ENCODE measurements around the gene HDDC3.

HDDC3 gene

GRCh38 chr15:90938261-90938660, 5.9 kb upstream of the HDDC3 start:
- Histone ChIP-seq H3K9me3 (ENCODE audit: control insufficient read depth, low read length) (no peaks in the 10 kb centered on the region), H3K9ac (ENCODE audit: low read length) (peak overlapping the region; percentile 22), H2BK15ac (ENCODE audit: low read depth, poor library complexity, severe bottlenecking) (no peak overlapping the region), H3K27ac (ENCODE audit: low read length, poor library complexity, severe bottlenecking) (no peak overlapping the region), H3K36me3 (ENCODE audit: control insufficient read depth in 1 of 2, insufficient read depth in 2 of 2, low read depth in 1 of 2, low read length in 2 of 2) (peaks cover 50 to 63% of the 10 kb centered on the region in 2 experiments), H2AK5ac (ENCODE audit: low read length, severe bottlenecking) (no peak overlapping the region), H4K91ac (ENCODE audit: low read length) (no peak overlapping the region), H3K4ac (ENCODE audit: low read depth in 1 of 2, low read length in 2 of 2) (no peak overlapping the region), H3K27me3 (ENCODE audit: control insufficient read depth in 1 of 2, insufficient read depth in 1 of 2, low read length in 2 of 2) (no peaks in the 10 kb centered on the region), H3K4me1 (ENCODE audit: control insufficient read depth, insufficient read depth, low read depth, low read length) (peaks cover 20% of the 10 kb centered on the region), H3K4me2 (ENCODE audit: low read length, poor library complexity, severe bottlenecking) (no peak overlapping the region), H2BK5ac (ENCODE audit: low read depth, low read length, poor library complexity, severe bottlenecking) (no peak overlapping the region), H2AFZ (ENCODE audit: low read depth, low read length) (no peak overlapping the region), H3K79me1 (replicated peaks; ENCODE audit: low read length, poor library complexity, severe bottlenecking) (peaks cover 48% of the 10 kb centered on the region), H2BK120ac (ENCODE audit: low read depth, low read length) (no peak overlapping the region), H3K18ac (ENCODE audit: low read depth in 1 of 2, low read length in 2 of 2) (no peak overlapping the region), H2BK12ac (ENCODE audit: low read length in 2 of 2) (no peak overlapping the region), H3K14ac (ENCODE audit: low read length in 2 of 2) (no peak overlapping the region), H3K23ac (ENCODE audit: low read length in 2 of 2) (no peak overlapping the region), H4K8ac (ENCODE audit: low read length) (no peak overlapping the region), H3K4me3 (ENCODE audit: insufficient read depth in 1 of 2, low read depth in 1 of 2, low read length in 2 of 2) (no peak overlapping the region)
- no peak for DNase-seq
- WGBS, result 93% methylated on average over 5 of the region's 5 CpGs

- H3K23ac ChIP-seq (ENCODE audit: low read length in 2 of 2), result no peak overlapping the region
- 90% methylated on average over 1 of the region's 1 CpG for WGBS
Observed at GRCh38 chr15:90936823-90937222, 4.5 kb upstream of the HDDC3 start.

GRCh38 chr15:90934949-90935751, 2.8 kb upstream of the HDDC3 start, which contains the start of gene UNC45A:
Gene UNC45A, plus strand, starts transcription at chr15:90935285. Its CDS starts 40 bp downstream, at chr15:90935325.
- Histone ChIP-seq H3K4me3 (ENCODE audit: insufficient read depth in 1 of 2, low read depth in 1 of 2, low read length in 2 of 2) (peak within 1 kb of the TSS; percentile 81 to 93), H2AK5ac (ENCODE audit: low read length, severe bottlenecking) (peak within 1 kb of the TSS; percentile 10), H3K18ac (ENCODE audit: low read depth in 1 of 2, low read length in 2 of 2) (peak within 1 kb of the TSS; percentile 61 to 88), H3K36me3 (ENCODE audit: control insufficient read depth in 1 of 2, insufficient read depth in 2 of 2, low read depth in 1 of 2, low read length in 2 of 2) (peaks cover 21 to 34% of the 10 kb centered on the region in 2 experiments), H3K79me1 (replicated peaks; ENCODE audit: low read length, poor library complexity, severe bottlenecking) (peaks cover 33% of the 10 kb centered on the region), H2BK5ac (ENCODE audit: low read depth, low read length, poor library complexity, severe bottlenecking) (peak within 1 kb of the TSS; percentile 15), H2BK120ac (ENCODE audit: low read depth, low read length) (no peak within 1 kb of the TSS), H3K23ac (ENCODE audit: low read length in 2 of 2) (peak within 1 kb of the TSS in 1 of 2 experiments; percentile 57), H3K4me2 (ENCODE audit: low read length, poor library complexity, severe bottlenecking) (peak within 1 kb of the TSS; percentile 99), H2BK12ac (ENCODE audit: low read length in 2 of 2) (peak within 1 kb of the TSS in 1 of 2 experiments; percentile 47), H3K9me3 (ENCODE audit: control insufficient read depth, low read length) (no peaks in the 10 kb centered on the region), H3K4ac (ENCODE audit: low read depth in 1 of 2, low read length in 2 of 2) (peak within 1 kb of the TSS; percentile 56 to 77), H3K14ac (ENCODE audit: low read length in 2 of 2) (peak within 1 kb of the TSS in 1 of 2 experiments; percentile 91), H3K4me1 (ENCODE audit: control insufficient read depth, insufficient read depth, low read depth, low read length) (peaks cover 23% of the 10 kb centered on the region), H3K27me3 (ENCODE audit: control insufficient read depth in 1 of 2, insufficient read depth in 1 of 2, low read length in 2 of 2) (no peaks in the 10 kb centered on the region), H2AFZ (ENCODE audit: low read depth, low read length) (peak within 1 kb of the TSS; percentile 96), H2BK15ac (ENCODE audit: low read depth, poor library complexity, severe bottlenecking) (peak within 1 kb of the TSS; percentile 91), H4K91ac (ENCODE audit: low read length) (peak within 1 kb of the TSS; percentile 71), H4K8ac (ENCODE audit: low read length) (peak within 1 kb of the TSS; percentile 79), H3K9ac (ENCODE audit: low read length) (peak within 1 kb of the TSS; percentile 95), H3K27ac (ENCODE audit: low read length, poor library complexity, severe bottlenecking) (peak within 1 kb of the TSS; percentile 39)
- under 1% methylated on average over 64 of the region's 65 CpGs for WGBS
- DNase-seq, result peak; percentile 89

More at GRCh38 chr15:90936823-90937222, 4.5 kb upstream of the HDDC3 start:
- Histone ChIP-seq H3K4me1 (ENCODE audit: control insufficient read depth, insufficient read depth, low read depth, low read length) (peaks cover 24% of the 10 kb centered on the region), H3K9me3 (ENCODE audit: control insufficient read depth, low read length) (no peaks in the 10 kb centered on the region), H2BK5ac (ENCODE audit: low read depth, low read length, poor library complexity, severe bottlenecking) (no peak overlapping the region), H3K9ac (ENCODE audit: low read length) (peak overlapping the region; percentile 95), H3K79me1 (replicated peaks; ENCODE audit: low read length, poor library complexity, severe bottlenecking) (peaks cover 39% of the 10 kb centered on the region), H3K14ac (ENCODE audit: low read length in 2 of 2) (no peak overlapping the region), H3K27ac (ENCODE audit: low read length, poor library complexity, severe bottlenecking) (no peak overlapping the region), H3K27me3 (ENCODE audit: control insufficient read depth in 1 of 2, insufficient read depth in 1 of 2, low read length in 2 of 2) (no peaks in the 10 kb centered on the region), H2AK5ac (ENCODE audit: low read length, severe bottlenecking) (no peak overlapping the region), H2BK120ac (ENCODE audit: low read depth, low read length) (no peak overlapping the region), H2AFZ (ENCODE audit: low read depth, low read length) (no peak overlapping the region), H3K4ac (ENCODE audit: low read depth in 1 of 2, low read length in 2 of 2) (no peak overlapping the region), H2BK15ac (ENCODE audit: low read depth, poor library complexity, severe bottlenecking) (no peak overlapping the region), H3K18ac (ENCODE audit: low read depth in 1 of 2, low read length in 2 of 2) (no peak overlapping the region), H4K91ac (ENCODE audit: low read length) (no peak overlapping the region), H4K8ac (ENCODE audit: low read length) (no peak overlapping the region), H3K36me3 (ENCODE audit: control insufficient read depth in 1 of 2, insufficient read depth in 2 of 2, low read depth in 1 of 2, low read length in 2 of 2) (peaks cover 35 to 48% of the 10 kb centered on the region in 2 experiments), H3K4me3 (ENCODE audit: insufficient read depth in 1 of 2, low read depth in 1 of 2, low read length in 2 of 2) (peak overlapping the region in 1 of 2 experiments; percentile 93), H3K4me2 (ENCODE audit: low read length, poor library complexity, severe bottlenecking) (no peak overlapping the region), H2BK12ac (ENCODE audit: low read length in 2 of 2) (no peak overlapping the region)
- no peak for DNase-seq

GRCh38 chr15:90934256-90934948, 2.1 kb upstream of the HDDC3 start:
- peaks cover 22% of the 10 kb centered on the region for H3K4me1 ChIP-seq (ENCODE audit: control insufficient read depth, insufficient read depth, low read depth, low read length)
- H3K4me3 ChIP-seq (ENCODE audit: insufficient read depth in 1 of 2, low read depth in 1 of 2, low read length in 2 of 2), result peak overlapping the region; percentile 81 to 93
- H2BK15ac ChIP-seq (ENCODE audit: low read depth, poor library complexity, severe bottlenecking), result no peak overlapping the region
- H3K9ac ChIP-seq (ENCODE audit: low read length), result peak overlapping the region; percentile 95
- H2BK5ac ChIP-seq (ENCODE audit: low read depth, low read length, poor library complexity, severe bottlenecking), result no peak overlapping the region
- no peak overlapping the region for H3K23ac ChIP-seq (ENCODE audit: low read length in 2 of 2)
- H4K8ac ChIP-seq (ENCODE audit: low read length), result no peak overlapping the region
- H3K36me3 ChIP-seq (ENCODE audit: control insufficient read depth in 1 of 2, insufficient read depth in 2 of 2, low read depth in 1 of 2, low read length in 2 of 2), result peaks cover 17 to 27% of the 10 kb centered on the region in 2 experiments
- H2BK120ac ChIP-seq (ENCODE audit: low read depth, low read length), result no peak overlapping the region
- DNase-seq, result peak; percentile 84
- no peak overlapping the region for H4K91ac ChIP-seq (ENCODE audit: low read length)
- H3K4ac ChIP-seq (ENCODE audit: low read depth in 1 of 2, low read length in 2 of 2), result no peak overlapping the region
- no peaks in the 10 kb centered on the region for H3K9me3 ChIP-seq (ENCODE audit: control insufficient read depth, low read length)
- no peak overlapping the region for H3K14ac ChIP-seq (ENCODE audit: low read length in 2 of 2)
- 2% methylated on average over 19 of the region's 19 CpGs for WGBS
- peaks cover 29% of the 10 kb centered on the region for H3K79me1 ChIP-seq (replicated peaks; ENCODE audit: low read length, poor library complexity, severe bottlenecking)
- H2AFZ ChIP-seq (ENCODE audit: low read depth, low read length), result peak overlapping the region; percentile 96
- peak overlapping the region; percentile 13 for H3K27ac ChIP-seq (ENCODE audit: low read length, poor library complexity, severe bottlenecking)
- no peak overlapping the region for H2BK12ac ChIP-seq (ENCODE audit: low read length in 2 of 2)
- no peaks in the 10 kb centered on the region for H3K27me3 ChIP-seq (ENCODE audit: control insufficient read depth in 1 of 2, insufficient read depth in 1 of 2, low read length in 2 of 2)
- H2AK5ac ChIP-seq (ENCODE audit: low read length, severe bottlenecking), result peak overlapping the region; percentile 10
- peak overlapping the region in 1 of 2 experiments; percentile 50 for H3K18ac ChIP-seq (ENCODE audit: low read depth in 1 of 2, low read length in 2 of 2)
- H3K4me2 ChIP-seq (ENCODE audit: low read length, poor library complexity, severe bottlenecking), result peak overlapping the region; percentile 99

All from mesenchymal stem cell (in vitro differentiated cells and primary cell).